ENCODE data around the gene FIGN.

- TF ChIP-seq FOXP2 (optimal IDR thresholded peaks at IDR 0.05; ENCODE audit: control extremely low read depth, extremely low read length, insufficient read depth) (no peak), EZH2 (IDR thresholded peaks at IDR 0.05) (no peak)
These were observed 1.9 kb downstream of the FIGN start for GRCh38 chr2:163733956-163734355.

All from SK-N-MC (cell line).